Measurements from ENCODE around the gene RALGAPA2. TPM values are rescaled to one million over a fixed set of nuclear protein-coding genes. Genes with fewer than 3 reads are reported as not detected.

Gene RALGAPA2
- total and polyA plus RNA-seq, 2 experiments from 2014 or later = 13.1 to 43.4 TPM

DNA sequence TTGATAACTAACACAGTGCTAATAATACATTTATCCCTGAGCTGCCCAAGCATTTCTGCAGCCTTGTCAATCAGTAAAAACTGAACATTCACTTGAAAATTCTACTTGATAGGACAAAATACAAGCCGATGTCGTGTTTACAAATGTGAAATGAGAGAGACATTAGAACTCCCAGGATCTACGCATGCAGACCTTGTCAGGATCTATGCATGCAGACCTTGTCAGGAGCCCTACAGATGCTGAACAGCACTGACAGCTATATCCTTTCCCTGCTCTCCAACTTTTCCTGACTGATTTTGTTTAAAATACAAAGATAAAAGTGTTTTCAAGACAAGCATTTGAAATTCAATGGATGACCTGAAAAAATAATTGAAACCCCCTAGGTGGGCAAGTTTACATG is 315.6 kb downstream of the RALGAPA2 start:
- no peaks in the 10 kb centered on the region for H3K4me1 ChIP-seq (ENCODE audit: insufficient read depth)
- TF ChIP-seq ZNF114 (CRISPR knock-in tag; IDR thresholded peaks at IDR 0.05) = no peak
- TF ChIP-seq, protein P1, sequence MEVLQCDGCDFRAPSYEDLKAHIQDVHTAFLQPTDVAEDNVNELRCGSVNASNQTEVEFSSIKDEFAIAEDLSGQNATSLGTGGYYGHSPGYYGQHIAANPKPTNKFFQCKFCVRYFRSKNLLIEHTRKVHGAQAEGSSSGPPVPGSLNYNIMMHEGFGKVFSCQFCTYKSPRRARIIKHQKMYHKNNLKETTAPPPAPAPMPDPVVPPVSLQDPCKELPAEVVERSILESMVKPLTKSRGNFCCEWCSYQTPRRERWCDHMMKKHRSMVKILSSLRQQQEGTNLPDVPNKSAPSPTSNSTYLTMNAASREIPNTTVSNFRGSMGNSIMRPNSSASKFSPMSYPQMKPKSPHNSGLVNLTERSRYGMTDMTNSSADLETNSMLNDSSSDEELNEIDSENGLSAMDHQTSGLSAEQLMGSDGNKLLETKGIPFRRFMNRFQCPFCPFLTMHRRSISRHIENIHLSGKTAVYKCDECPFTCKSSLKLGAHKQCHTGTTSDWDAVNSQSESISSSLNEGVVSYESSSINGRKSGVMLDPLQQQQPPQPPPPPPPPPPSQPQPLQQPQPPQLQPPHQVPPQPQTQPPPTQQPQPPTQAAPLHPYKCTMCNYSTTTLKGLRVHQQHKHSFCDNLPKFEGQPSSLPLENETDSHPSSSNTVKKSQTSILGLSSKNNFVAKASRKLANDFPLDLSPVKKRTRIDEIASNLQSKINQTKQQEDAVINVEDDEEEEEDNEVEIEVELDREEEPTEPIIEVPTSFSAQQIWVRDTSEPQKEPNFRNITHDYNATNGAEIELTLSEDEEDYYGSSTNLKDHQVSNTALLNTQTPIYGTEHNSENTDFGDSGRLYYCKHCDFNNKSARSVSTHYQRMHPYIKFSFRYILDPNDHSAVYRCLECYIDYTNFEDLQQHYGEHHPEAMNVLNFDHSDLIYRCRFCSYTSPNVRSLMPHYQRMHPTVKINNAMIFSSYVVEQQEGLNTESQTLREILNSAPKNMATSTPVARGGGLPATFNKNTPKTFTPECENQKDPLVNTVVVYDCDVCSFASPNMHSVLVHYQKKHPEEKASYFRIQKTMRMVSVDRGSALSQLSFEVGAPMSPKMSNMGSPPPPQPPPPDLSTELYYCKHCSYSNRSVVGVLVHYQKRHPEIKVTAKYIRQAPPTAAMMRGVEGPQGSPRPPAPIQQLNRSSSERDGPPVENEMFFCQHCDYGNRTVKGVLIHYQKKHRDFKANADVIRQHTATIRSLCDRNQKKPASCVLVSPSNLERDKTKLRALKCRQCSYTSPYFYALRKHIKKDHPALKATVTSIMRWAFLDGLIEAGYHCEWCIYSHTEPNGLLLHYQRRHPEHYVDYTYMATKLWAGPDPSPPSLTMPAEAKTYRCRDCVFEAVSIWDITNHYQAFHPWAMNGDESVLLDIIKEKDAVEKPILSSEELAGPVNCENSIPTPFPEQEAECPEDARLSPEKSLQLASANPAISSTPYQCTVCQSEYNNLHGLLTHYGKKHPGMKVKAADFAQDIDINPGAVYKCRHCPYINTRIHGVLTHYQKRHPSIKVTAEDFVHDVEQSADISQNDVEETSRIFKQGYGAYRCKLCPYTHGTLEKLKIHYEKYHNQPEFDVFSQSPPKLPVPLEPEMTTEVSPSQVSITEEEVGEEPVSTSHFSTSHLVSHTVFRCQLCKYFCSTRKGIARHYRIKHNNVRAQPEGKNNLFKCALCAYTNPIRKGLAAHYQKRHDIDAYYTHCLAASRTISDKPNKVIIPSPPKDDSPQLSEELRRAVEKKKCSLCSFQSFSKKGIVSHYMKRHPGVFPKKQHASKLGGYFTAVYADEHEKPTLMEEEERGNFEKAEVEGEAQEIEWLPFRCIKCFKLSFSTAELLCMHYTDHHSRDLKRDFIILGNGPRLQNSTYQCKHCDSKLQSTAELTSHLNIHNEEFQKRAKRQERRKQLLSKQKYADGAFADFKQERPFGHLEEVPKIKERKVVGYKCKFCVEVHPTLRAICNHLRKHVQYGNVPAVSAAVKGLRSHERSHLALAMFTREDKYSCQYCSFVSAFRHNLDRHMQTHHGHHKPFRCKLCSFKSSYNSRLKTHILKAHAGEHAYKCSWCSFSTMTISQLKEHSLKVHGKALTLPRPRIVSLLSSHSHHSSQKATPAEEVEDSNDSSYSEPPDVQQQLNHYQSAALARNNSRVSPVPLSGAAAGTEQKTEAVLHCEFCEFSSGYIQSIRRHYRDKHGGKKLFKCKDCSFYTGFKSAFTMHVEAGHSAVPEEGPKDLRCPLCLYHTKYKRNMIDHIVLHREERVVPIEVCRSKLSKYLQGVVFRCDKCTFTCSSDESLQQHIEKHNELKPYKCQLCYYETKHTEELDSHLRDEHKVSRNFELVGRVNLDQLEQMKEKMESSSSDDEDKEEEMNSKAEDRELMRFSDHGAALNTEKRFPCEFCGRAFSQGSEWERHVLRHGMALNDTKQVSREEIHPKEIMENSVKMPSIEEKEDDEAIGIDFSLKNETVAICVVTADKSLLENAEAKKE (CRISPR knock-in tag; IDR thresholded peaks at IDR 0.05) = no peak
- no peak for TF ChIP-seq STAT1 (IDR thresholded peaks at IDR 0.05; ENCODE audit: unreplicated experiment)
- TF ChIP-seq ETS1 (IDR thresholded peaks at IDR 0.05) = no peak
- no peak for TF ChIP-seq ZNF331 (CRISPR knock-in tag; IDR thresholded peaks at IDR 0.05; ENCODE audit: low read depth)
- TF ChIP-seq CTCF (conservative IDR thresholded peaks at IDR 0.05; ENCODE audit: low read depth in 2 of 2) = no peak
- no peak for TF ChIP-seq POLR2AphosphoS5 (IDR thresholded peaks at IDR 0.05; ENCODE audit: low read depth)
- no peak for TF ChIP-seq NANOG (IDR thresholded peaks at IDR 0.05; ENCODE audit: borderline replicate concordance)
- TF ChIP-seq EZH2phosphoT487 (IDR thresholded peaks at IDR 0.05; ENCODE audit: unreplicated experiment) = no peak
- no peak for TF ChIP-seq JUNB (IDR thresholded peaks at IDR 0.05; ENCODE audit: unreplicated experiment)
- TF ChIP-seq CREB1 (CRISPR knock-in tag; IDR thresholded peaks at IDR 0.05; ENCODE audit: low read depth) = no peak
- TF ChIP-seq EZH2 (IDR thresholded peaks at IDR 0.05; ENCODE audit: low read depth, unreplicated experiment) = no peak
- H3K79me2 ChIP-seq (replicated peaks; ENCODE audit: insufficient read depth) = no peaks in the 10 kb centered on the region
- H3K36me3 ChIP-seq (ENCODE audit: insufficient read depth) = no peaks in the 10 kb centered on the region
- H3K27me3 ChIP-seq (ENCODE audit: insufficient read depth) = no peaks in the 10 kb centered on the region
- Mint-ChIP-seq H3K9me3 (no peaks in the 10 kb centered on the region), H3K27me3 (ENCODE audit: insufficient read depth, low read depth, poor library complexity) (peaks cover 10% of the 10 kb centered on the region), H3K4me3 (no peak overlapping the region), H3K4me1 (peaks cover 23% of the 10 kb centered on the region), H3K36me3 (ENCODE audit: low read depth) (no peaks in the 10 kb centered on the region; the same call in 2 of the 3 replicates), H3K27ac (no peak overlapping the region)
- DNase-seq (ENCODE audit: low spot score) (no peak), ATAC-seq (no peak)
- no peaks in the 10 kb centered on the region for H3F3A ChIP-seq (replicated peaks; ENCODE audit: low read depth)
- H3K4me2 ChIP-seq = no peak overlapping the region
- H3K27ac ChIP-seq (ENCODE audit: low read depth) = no peak overlapping the region
- H4K20me1 ChIP-seq (replicated peaks; ENCODE audit: insufficient read depth) = no peaks in the 10 kb centered on the region
- H3K9me2 ChIP-seq (ENCODE audit: insufficient read depth) = no peaks in the 10 kb centered on the region
- no peak overlapping the region for H2AFZ ChIP-seq
- H3K4me3 ChIP-seq = no peak overlapping the region
